Lung (tissue), 12 donors: Measurements from ENCODE around the gene NTN3. TPM values are rescaled to one million over a fixed set of nuclear protein-coding genes. Genes with fewer than 3 reads are reported as not detected.

Experiments used
- ATAC-seq: fragments of 200-7000 bp; cut with Tn5 transposase; one replicate; pipeline ENCODE4 v1.9.1; 2020; ENCODE audit warnings: moderate number of reproducible peaks; ENCODE audit not compliant: insufficient read depth, low FRiP score
- DNase-seq, 3 donors: peaks; one replicate each; pipeline ENCODE4 v3.0.0-alpha.2; 2013 to 2017
- H3K27ac ChIP-seq, 2 donors: one replicate each; pipeline ENCODE4 v1.5.1; 2013; ENCODE audit warnings: mild to moderate bottlenecking in 2 of 2, moderate library complexity in 2 of 2, control low read depth in 1 of 2, inconsistent platforms in 1 of 2, low read depth in 1 of 2, low read length in 1 of 2
- H3K27me3 ChIP-seq, 3 donors: one replicate each; pipeline ENCODE4 v1.5.1; 2013; ENCODE audit warnings: low read length in 2 of 3; ENCODE audit not compliant: control insufficient read depth in 3 of 3, insufficient read depth in 3 of 3
- H3K36me3 ChIP-seq, 4 donors: one replicate each; pipeline ENCODE4 v1.5.1; 2013; ENCODE audit warnings: low read length in 4 of 4, mild to moderate bottlenecking in 1 of 4, moderate library complexity in 1 of 4; ENCODE audit not compliant: control insufficient read depth in 4 of 4, insufficient read depth in 4 of 4
- H3K4me1 ChIP-seq, 5 donors: one replicate each; pipeline ENCODE4 v1.5.1; 2013; ENCODE audit warnings: low read length in 5 of 5, mild to moderate bottlenecking in 2 of 5, moderate library complexity in 1 of 5; ENCODE audit not compliant: control insufficient read depth in 5 of 5, insufficient read depth in 5 of 5
- H3K4me3 ChIP-seq: one replicate; pipeline ENCODE4 v1.5.1; 2013; ENCODE audit warnings: mild to moderate bottlenecking, control low read depth, moderate library complexity
- H3K9ac ChIP-seq, 2 donors: one replicate each; pipeline ENCODE4 v1.5.1; 2013; ENCODE audit warnings: low read length in 2 of 2, control low read depth in 1 of 2; ENCODE audit not compliant: insufficient read depth in 1 of 2
- H3K9me3 ChIP-seq, 4 donors: one replicate each; pipeline ENCODE4 v1.5.1; 2013; ENCODE audit warnings: low read length in 3 of 4, mild to moderate bottlenecking in 1 of 4, moderate library complexity in 1 of 4; ENCODE audit not compliant: control insufficient read depth in 4 of 4, insufficient read depth in 3 of 4
- WGBS, 2 donors: extraction: QIAGEN DNeasy Blood & Tissue Kit; methylation state at CpG; one replicate each; pipeline ENCODE4 v1.1.7; 2013; 5-methylcytosine and 5-hydroxymethylcytosine counted together
- polyA plus RNA-seq, 2 donors: library from polyadenylated mRNA; stranded (reverse); fragments of 200-250 nt; gene quantifications; one replicate each; pipeline ENCODE4 v1.2.1, GENCODE V29; 2013
- total RNA-seq, 2 donors: library from RNA; depleted of rRNA in 1 of 2; stranded (reverse); fragments of >200 nt in 1 of 2; gene quantifications; one replicate each; pipeline ENCODE4 v1.2.1, GENCODE V29; 2014 to 2021
- TF ChIP-seq, protein P1 (sequence below): IDR thresholded peaks from 2 replicates; pipeline ENCODE4 v1.5.1; 2012; ENCODE audit warnings: mild to moderate bottlenecking; ENCODE audit errors: control extremely low read depth, extremely low read depth
- donor health status: control.
- donor health status: control.
- donor health status: Bipolar disorder and iron deficiency.
- donor health status: healthy.
- donor health status: DM: yes; HTN: yes; CAD: no.

Gene NTN3
- total and polyA plus RNA-seq, 4 donors, result 0.06 to 2.4 TPM; not detected in 2

DNA sequence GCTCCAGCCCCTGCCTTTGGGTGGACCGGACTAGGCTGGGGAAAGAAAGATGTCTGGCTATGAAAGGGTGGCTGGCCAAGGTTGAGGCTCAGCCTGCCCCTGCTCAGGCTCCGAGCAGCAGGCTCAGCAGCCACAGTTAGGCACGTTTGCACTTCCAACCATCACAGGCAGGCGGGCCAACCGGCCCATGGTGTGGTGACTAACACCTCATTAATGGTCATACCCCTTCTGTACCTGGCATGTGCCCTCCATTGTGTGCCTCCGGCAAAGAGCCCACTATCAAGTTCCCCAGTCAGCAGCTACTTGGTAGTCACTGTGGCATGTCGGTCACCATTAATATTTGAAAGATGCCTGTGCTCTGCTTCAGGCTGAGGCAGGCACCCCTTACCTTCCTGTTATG lies 10.6 kb downstream of the NTN3 start:
- DNase-seq, result no peak
- Histone ChIP-seq H3K9me3 (no peaks in the 10 kb centered on the region), H3K27me3 (no peaks in the 10 kb centered on the region), H3K4me1 (peaks cover 0 to 51% (median 9%) of the 10 kb centered on the region in 5 donors), H3K36me3 (no peaks in the 10 kb centered on the region), H3K4me3 (no peak overlapping the region), H3K9ac (no peak overlapping the region), H3K27ac (peak overlapping the region in 1 of 2 donors; percentile 66)
- no peak for ATAC-seq
- TF ChIP-seq, protein P1, sequence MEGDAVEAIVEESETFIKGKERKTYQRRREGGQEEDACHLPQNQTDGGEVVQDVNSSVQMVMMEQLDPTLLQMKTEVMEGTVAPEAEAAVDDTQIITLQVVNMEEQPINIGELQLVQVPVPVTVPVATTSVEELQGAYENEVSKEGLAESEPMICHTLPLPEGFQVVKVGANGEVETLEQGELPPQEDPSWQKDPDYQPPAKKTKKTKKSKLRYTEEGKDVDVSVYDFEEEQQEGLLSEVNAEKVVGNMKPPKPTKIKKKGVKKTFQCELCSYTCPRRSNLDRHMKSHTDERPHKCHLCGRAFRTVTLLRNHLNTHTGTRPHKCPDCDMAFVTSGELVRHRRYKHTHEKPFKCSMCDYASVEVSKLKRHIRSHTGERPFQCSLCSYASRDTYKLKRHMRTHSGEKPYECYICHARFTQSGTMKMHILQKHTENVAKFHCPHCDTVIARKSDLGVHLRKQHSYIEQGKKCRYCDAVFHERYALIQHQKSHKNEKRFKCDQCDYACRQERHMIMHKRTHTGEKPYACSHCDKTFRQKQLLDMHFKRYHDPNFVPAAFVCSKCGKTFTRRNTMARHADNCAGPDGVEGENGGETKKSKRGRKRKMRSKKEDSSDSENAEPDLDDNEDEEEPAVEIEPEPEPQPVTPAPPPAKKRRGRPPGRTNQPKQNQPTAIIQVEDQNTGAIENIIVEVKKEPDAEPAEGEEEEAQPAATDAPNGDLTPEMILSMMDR, result no peak
- 83 to 91% methylated on average over 7 of the region's 7 CpGs for WGBS, 2 donors

DNA sequence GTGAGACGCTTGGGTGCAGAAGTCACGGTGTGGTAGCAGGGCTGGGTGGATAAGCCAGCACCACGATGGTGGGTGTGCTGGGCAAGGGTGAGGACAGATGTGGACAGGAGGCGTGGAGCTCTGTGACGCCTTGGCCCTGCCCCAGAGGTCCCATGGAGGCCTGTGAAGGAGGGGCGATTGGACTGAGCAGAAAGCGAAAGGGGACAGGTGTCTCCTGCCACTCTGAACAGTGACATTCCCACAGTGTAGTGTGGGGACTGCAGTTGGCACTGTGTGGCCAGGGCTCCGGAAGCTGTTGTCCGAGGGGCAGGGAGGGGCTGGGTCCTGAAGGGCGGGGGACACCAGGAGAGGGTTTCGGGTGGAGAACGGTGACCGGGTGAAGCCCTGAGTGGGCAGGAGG lies 11.2 kb downstream of the NTN3 start:
- H3K36me3 ChIP-seq, result no peaks in the 10 kb centered on the region
- no peaks in the 10 kb centered on the region for H3K27me3 ChIP-seq
- H3K27ac ChIP-seq, result peak overlapping the region in 1 of 2 donors; percentile 28
- no peak for DNase-seq
- no peak overlapping the region for H3K9ac ChIP-seq
- TF ChIP-seq, protein P1, result no peak
- H3K4me1 ChIP-seq, result peaks cover 0 to 55% (median 9%) of the 10 kb centered on the region in 5 donors
- no peak for ATAC-seq
- H3K4me3 ChIP-seq, result no peak overlapping the region
- 84% methylated on average over 13 of the region's 13 CpGs for WGBS, 2 donors
- no peaks in the 10 kb centered on the region for H3K9me3 ChIP-seq

DNA sequence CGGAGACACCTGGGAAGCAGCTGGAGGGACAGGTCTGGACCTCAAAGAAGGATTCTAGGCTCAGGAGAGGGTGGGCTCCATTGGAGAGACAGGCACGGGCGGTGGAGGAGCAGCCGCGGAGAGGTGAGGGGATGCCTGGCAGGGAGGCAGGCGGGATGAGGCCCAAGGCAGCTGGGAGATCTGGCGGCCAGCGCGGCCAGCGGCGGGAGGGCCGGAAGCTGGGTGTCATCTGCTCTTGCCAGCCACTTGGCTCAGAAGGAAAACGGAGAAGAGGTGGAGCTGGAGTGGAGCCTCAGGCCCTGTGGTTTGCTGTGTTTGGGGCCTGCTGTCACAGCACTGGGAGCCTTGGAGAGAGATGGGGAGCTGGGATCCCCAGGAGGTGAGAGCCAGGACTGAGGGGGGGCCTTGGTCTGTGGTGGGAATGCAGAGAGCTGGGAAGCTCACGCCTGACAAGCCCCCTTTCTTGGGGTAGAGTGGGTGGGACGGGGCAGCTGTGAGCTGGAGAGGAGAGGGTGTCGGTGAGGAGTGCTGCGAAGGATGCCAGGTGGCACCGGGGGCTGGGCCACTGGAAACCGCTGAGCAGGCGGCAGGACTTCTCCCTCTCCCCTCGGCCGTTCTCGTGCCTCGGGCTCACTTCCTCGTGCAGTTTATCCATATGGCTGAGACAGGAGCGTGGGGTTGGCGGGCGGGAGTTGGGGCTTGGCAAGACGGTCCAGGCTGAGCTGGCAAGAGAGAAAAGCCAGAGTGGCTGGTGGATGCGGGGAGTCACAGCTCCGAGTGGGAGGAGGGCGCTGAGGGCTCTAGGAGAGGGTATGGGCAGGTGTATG lies 11.8 kb downstream of the NTN3 start:
- no peak for ATAC-seq
- peak; percentile 82 to 88 (median 84) for DNase-seq
- H3K27ac ChIP-seq, result peak overlapping the region in 1 of 2 donors; percentile 52
- peaks cover 0 to 58% (median 9%) of the 10 kb centered on the region in 5 donors for H3K4me1 ChIP-seq
- no peaks in the 10 kb centered on the region for H3K27me3 ChIP-seq
- H3K9me3 ChIP-seq, result no peaks in the 10 kb centered on the region
- H3K4me3 ChIP-seq, result no peak overlapping the region
- H3K9ac ChIP-seq, result no peak overlapping the region
- 47 to 59% methylated on average over 32 of the region's 32 CpGs for WGBS, 2 donors
- TF ChIP-seq, protein P1, result no peak
- H3K36me3 ChIP-seq, result no peaks in the 10 kb centered on the region
